GM21737 (cell line): Measurements from ENCODE around the gene MAPT.
"Not testable (repeated sequence)": the region's sequence is repeated elsewhere in the genome, so short reads cannot be mapped to it uniquely, and the experiment has no call there.

Experiments used
- ATAC-seq: cut with Tn5 transposase; IDR thresholded peaks from one replicate; pipeline ENCODE4 v1.9.1; 2021; ENCODE audit warnings: mild to moderate bottlenecking, moderate library complexity; ENCODE audit not compliant: unreplicated experiment

MAPT gene

DNA sequence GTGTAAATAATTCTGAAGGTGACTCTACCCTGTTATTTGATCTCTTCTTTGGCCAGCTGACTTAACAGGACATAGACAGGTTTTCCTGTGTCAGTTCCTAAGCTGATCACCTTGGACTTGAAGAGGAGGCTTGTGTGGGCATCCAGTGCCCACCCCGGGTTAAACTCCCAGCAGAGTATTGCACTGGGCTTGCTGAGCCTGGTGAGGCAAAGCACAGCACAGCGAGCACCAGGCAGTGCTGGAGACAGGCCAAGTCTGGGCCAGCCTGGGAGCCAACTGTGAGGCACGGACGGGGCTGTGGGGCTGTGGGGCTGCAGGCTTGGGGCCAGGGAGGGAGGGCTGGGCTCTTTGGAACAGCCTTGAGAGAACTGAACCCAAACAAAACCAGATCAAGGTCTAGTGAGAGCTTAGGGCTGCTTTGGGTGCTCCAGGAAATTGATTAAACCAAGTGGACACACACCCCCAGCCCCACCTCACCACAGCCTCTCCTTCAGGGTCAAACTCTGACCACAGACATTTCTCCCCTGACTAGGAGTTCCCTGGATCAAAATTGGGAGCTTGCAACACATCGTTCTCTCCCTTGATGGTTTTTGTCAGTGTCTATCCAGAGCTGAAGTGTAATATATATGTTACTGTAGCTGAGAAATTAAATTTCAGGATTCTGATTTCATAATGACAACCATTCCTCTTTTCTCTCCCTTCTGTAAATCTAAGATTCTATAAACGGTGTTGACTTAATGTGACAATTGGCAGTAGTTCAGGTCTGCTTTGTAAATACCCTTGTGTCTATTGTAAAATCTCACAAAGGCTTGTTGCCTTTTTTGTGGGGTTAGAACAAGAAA is 109.8 kb downstream of the MAPT start:
- ATAC-seq: no peak

DNA sequence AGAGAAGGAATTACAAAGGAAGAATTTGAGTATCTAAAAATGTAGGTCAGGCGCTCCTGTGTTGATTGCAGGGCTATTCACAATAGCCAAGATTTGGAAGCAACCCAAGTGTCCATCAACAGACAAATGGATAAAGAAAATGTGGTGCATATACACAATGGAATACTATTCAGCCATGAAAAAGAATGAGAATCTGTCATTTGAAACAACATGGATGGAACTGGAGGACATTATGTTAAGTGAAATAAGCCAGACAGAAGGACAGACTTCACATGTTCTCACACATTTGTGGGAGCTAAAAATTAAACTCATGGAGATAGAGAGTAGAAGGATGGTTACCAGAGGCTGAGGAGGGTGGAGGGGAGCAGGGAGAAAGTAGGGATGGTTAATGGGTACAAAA is 111.7 kb downstream of the MAPT start:
- not testable (repeated sequence) for ATAC-seq

DNA sequence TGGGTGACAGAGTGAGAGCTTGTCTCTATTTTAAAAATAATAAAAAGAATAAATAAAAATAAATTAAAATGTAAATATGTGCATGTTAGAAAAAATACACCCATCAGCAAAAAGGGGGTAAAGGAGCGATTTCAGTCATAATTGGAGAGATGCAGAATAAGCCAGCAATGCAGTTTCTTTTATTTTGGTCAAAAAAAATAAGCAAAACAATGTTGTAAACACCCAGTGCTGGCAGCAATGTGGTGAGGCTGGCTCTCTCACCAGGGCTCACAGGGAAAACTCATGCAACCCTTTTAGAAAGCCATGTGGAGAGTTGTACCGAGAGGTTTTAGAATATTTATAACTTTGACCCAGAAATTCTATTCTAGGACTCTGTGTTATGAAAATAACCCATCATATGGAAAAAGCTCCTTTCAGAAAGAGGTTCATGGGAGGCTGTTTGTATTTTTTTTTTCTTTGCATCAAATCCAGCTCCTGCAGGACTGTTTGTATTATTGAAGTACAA is 113.2 kb downstream of the MAPT start:
- ATAC-seq: no peak

- no peak for ATAC-seq
Observed at GRCh38 chr17:46008591-46008990, 114.2 kb downstream of the MAPT start.

- ATAC-seq: no peak
Observed at GRCh38 chr17:46009681-46010596, 115.6 kb downstream of the MAPT start.

DNA sequence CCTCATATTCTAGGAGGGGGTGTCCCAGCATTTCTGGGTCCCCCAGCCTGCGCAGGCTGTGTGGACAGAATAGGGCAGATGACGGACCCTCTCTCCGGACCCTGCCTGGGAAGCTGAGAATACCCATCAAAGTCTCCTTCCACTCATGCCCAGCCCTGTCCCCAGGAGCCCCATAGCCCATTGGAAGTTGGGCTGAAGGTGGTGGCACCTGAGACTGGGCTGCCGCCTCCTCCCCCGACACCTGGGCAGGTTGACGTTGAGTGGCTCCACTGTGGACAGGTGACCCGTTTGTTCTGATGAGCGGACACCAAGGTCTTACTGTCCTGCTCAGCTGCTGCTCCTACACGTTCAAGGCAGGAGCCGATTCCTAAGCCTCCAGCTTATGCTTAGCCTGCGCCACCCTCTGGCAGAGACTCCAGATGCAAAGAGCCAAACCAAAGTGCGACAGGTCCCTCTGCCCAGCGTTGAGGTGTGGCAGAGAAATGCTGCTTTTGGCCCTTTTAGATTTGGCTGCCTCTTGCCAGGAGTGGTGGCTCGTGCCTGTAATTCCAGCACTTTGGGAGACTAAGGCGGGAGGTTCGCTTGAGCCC is 116.3 kb downstream of the MAPT start:
- no peak for ATAC-seq

- ATAC-seq: no peak
Observed at GRCh38 chr17:46011711-46012505, 117.6 kb downstream of the MAPT start.

GRCh38 chr17:46012506-46013079 is 118.2 kb downstream of the MAPT start:
- ATAC-seq: no peak

- ATAC-seq: no peak
Observed at GRCh38 chr17:46013127-46013501, 118.8 kb downstream of the MAPT start.

- no peak for ATAC-seq
Observed at GRCh38 chr17:46013502-46014165, 119.3 kb downstream of the MAPT start.

DNA sequence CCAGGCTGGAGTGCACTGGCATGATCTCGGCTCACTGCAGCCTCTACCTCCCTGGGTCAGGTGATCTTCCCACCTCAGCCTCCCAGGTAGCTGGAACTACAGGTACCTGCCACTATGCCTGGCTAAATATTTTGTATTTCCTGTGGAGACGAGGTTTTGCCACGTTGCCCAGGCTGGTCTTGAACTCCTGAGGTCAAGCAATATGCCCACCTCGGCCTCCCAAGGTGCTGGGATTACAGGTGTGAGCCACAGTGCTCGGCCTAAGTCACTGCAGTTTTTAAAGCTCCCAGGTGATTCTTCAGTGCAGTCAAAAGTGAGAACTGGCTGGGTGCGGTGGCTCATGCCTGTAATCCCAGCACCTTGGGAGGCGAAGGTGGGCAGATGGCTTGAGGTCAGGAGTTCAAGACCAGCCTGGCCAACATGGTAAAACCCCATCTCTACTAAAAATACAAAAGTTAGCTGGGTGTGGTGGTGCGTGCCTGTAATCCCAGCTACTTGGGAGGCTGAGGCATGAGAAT is 125.1 kb downstream of the MAPT start:
- not testable (repeated sequence) for ATAC-seq

DNA sequence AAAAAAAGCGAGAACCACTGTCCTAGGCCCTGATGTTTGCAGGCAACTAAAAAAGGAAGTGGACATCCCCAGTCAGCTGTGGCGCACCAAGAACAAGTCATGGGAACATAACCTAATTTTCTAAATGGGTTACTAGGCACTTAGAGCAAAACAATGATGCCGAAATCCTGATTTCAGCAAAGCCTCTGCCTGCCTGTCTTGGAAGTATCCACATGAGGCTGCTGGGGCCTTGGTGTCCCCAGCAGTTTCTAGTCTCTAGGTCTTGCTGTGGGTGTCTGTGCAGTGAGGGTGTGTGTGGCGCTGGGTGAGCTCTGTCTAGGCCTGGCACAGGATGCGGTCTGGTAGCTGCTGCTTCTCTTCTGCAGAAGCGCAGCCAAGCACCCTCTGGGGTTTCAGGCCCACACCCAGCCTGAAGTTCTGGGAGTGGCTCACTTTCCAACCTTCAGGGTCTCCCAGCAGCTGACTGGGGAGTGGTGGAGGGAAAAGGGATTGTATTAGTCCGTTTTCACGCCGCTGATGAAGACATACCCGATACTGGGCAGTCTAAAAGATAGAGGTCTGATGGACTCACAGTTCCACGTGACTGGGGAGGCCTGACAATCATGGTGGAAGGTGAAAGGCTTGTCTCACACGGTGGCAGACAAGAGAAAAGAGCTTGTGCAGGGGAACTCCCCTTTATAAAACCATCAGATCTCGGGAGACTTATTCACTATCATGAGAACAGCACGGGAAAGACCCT is 125.8 kb downstream of the MAPT start:
- ATAC-seq: no peak

- ATAC-seq: no peak
Observed at GRCh38 chr17:46020998-46021397, 126.6 kb downstream of the MAPT start.

- ATAC-seq: not testable (repeated sequence)
Observed at GRCh38 chr17:46023366-46023765, 129.0 kb downstream of the MAPT start.

DNA sequence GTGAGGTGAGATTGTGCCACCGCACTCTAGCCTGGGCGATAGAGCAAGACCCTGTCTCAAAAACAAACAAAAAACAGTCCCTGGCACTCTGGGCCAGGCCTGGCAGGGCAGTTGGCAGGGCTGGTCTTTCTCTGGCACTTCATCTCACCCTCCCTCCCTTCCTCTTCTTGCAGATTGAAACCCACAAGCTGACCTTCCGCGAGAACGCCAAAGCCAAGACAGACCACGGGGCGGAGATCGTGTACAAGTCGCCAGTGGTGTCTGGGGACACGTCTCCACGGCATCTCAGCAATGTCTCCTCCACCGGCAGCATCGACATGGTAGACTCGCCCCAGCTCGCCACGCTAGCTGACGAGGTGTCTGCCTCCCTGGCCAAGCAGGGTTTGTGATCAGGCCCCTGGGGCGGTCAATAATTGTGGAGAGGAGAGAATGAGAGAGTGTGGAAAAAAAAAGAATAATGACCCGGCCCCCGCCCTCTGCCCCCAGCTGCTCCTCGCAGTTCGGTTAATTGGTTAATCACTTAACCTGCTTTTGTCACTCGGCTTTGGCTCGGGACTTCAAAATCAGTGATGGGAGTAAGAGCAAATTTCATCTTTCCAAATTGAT is 129.5 kb downstream of the MAPT start:
- ATAC-seq: no peak

GRCh38 chr17:46024590-46024989 is 130.2 kb downstream of the MAPT start:
- ATAC-seq: no peak

GRCh38 chr17:46025060-46025459 is 130.7 kb downstream of the MAPT start:
- no peak for ATAC-seq

DNA sequence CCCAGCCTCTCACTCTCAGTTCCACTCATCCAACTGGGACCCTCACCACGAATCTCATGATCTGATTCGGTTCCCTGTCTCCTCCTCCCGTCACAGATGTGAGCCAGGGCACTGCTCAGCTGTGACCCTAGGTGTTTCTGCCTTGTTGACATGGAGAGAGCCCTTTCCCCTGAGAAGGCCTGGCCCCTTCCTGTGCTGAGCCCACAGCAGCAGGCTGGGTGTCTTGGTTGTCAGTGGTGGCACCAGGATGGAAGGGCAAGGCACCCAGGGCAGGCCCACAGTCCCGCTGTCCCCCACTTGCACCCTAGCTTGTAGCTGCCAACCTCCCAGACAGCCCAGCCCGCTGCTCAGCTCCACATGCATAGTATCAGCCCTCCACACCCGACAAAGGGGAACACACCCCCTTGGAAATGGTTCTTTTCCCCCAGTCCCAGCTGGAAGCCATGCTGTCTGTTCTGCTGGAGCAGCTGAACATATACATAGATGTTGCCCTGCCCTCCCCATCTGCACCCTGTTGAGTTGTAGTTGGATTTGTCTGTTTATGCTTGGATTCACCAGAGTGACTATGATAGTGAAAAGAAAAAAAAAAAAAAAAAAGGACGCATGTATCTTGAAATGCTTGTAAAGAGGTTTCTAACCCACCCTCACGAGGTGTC is 131.3 kb downstream of the MAPT start:
- no peak for ATAC-seq
